A673 (cell line): Measurements from ENCODE around the gene GBF1.

Experiments used
- CTCF ChIP-seq: fragments of 300-800, 200-600 bp; sonication (generic); conservative IDR thresholded peaks from 2 replicates; pipeline ENCODE4 v1.5.1; 2017; ENCODE audit warnings: low read depth, mild to moderate bottlenecking, antibody characterized with exemption, low read length, moderate library complexity, mixed read lengths
- EZH2 ChIP-seq: fragments of 200-600 bp; sonication (generic); IDR thresholded peaks from 2 replicates; pipeline ENCODE4 v1.6.1; 2017; ENCODE audit warnings: borderline replicate concordance, low read depth, mild to moderate bottlenecking, mixed read lengths, antibody characterized with exemption, low read length; ENCODE audit not compliant: poor library complexity, severe bottlenecking

GRCh38 chr10:102382871-102383270 lies 137.5 kb downstream of the GBF1 start:
- no peak for TF ChIP-seq CTCF
- no peak for TF ChIP-seq EZH2
